Memory B cell (primary cell): Measurements from ENCODE around the gene ANKRD63.

ENCODE experiments used
- ATAC-seq: fragments of 150-1000 bp; cut with Tn5 transposase; 2 replicates; pipeline ENCODE4 v1.10.0; 2021; ENCODE audit warnings: low read depth, mild to moderate bottlenecking, moderate library complexity
- DNase-seq, 2 donors: peaks; one replicate each; pipeline ENCODE4 v3.0.0; 2022; ENCODE audit warnings: low spot score in 2 of 2
- H3K27ac Mint-ChIP-seq: one replicate; pipeline ENCODE4 v1.8.0; 2022; ENCODE audit warnings: mild to moderate bottlenecking, moderate library complexity, mixed read lengths
- H3K27me3 Mint-ChIP-seq: one replicate; pipeline ENCODE4 v1.8.0; 2022; ENCODE audit warnings: mixed read lengths
- H3K36me3 Mint-ChIP-seq: one replicate; pipeline ENCODE4 v1.8.0; 2022; ENCODE audit warnings: mild to moderate bottlenecking, mixed read lengths
- H3K4me1 Mint-ChIP-seq: one replicate; pipeline ENCODE4 v1.8.0; 2022; ENCODE audit warnings: mixed read lengths
- H3K4me3 Mint-ChIP-seq: one replicate; pipeline ENCODE4 v1.8.0; 2022; ENCODE audit warnings: mild to moderate bottlenecking, moderate library complexity, mixed read lengths
- H3K9me3 Mint-ChIP-seq: one replicate; pipeline ENCODE4 v1.8.0; 2022; ENCODE audit warnings: mixed read lengths

Gene ANKRD63

DNA sequence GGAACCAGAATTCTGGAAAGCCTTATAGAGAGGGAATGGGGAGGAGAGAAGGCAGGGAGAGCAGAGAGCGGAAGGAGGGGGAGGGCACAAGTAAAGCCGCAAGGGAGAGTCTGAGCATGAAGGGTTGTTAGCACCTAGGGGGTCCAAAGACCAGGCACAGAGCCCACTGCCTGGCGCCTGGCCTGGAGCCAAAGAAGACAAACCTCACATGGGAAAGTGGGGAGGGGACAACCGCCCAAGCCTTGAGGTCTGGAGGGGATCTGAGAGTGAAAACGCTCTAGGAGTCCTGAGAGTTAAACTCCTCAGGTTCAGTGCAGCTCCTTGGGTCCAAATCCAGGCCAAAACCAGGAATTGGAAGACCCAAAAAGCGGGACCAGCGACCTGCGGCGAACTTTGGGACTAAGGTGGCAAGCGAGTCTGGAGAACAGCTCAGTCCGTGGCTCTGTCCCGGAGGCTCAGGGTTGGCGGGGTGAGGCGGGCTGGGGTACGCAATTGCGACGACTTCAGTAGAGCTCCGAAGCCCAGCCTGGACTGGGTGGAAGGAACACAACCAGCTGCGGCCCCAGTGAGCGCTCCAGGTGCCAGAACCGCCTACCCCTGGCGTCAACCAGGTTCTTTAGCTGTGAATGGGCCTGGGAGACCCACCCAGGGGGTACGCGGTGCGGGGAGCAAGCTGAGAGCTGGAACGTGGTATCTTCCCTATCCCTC lies 39.8 kb upstream of the ANKRD63 start:
- peak overlapping the region; percentile 3 for H3K27ac Mint-ChIP-seq
- H3K36me3 Mint-ChIP-seq, result no peaks in the 10 kb centered on the region
- H3K4me1 Mint-ChIP-seq, result peaks cover 21% of the 10 kb centered on the region
- DNase-seq (no peak), ATAC-seq (no peak)
- H3K9me3 Mint-ChIP-seq, result no peaks in the 10 kb centered on the region
- H3K27me3 Mint-ChIP-seq, result peaks cover 3% of the 10 kb centered on the region
- peak overlapping the region; percentile 67 for H3K4me3 Mint-ChIP-seq

DNA sequence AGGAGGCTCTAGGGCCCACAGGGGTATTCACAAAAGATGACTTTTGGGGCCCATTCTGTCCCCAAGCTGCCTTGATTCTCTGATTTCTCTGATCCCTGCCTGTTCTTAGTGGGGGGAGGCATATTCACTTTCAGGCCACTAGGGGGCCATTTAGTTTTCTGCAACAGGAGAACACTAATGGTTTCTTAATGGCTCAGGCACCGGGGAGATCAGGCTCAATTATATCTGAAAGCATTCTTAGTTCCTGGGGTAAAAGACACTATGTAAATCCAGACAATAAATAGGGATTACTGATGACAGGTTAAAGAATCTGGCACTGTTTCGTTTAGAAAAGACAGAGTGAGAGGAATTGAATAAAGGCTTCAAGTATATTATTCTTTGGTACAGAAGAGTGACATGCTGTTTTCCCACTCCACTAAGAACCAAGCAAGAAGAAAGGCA lies 38.1 kb upstream of the ANKRD63 start:
- Mint-ChIP-seq H3K4me3 (no peak overlapping the region), H3K27me3 (peaks cover 3% of the 10 kb centered on the region), H3K27ac (no peak overlapping the region), H3K4me1 (peaks cover 24% of the 10 kb centered on the region), H3K9me3 (no peaks in the 10 kb centered on the region), H3K36me3 (no peaks in the 10 kb centered on the region)
- DNase-seq (peak in 1 of 2 donors; percentile 62), ATAC-seq (peak; percentile 11)

DNA sequence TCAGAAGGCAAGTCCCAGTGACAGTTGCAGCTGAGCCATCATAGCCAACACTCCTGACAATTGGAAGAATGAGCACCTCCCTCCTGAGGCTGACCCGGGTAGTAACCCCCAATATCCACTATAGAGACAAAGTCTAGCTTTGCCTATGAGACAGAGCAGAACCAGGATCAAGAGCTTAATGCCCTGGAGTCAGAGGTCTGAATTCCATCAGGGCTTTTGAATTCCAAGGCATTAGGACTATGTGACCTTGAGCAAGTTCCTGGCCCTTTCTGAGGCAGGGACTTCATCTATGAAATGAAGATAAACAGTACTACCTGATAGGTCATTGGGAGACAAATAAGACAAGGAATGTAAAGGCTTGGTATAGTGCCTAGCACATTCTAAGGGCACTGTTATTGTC lies 37.5 kb upstream of the ANKRD63 start:
- peaks cover 24% of the 10 kb centered on the region for H3K4me1 Mint-ChIP-seq

DNA sequence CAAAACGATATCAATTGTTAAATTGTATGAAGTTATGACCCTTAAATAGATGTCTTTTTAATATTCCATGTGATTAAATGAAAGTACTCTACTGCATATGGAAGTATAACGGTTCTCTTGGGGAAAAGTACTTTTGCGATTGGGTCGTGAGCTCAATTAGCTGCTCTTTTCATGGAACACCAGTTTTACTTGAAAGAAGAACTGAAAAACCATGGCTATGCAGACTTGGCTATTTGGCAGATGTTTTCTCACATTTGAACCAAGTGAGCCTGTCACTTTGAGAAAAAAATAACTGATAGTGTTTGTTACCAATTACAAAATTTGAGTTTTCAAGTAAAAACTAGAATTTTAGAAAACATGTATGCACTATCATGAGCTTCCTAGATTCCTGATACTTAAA lies 34.7 kb upstream of the ANKRD63 start:
- no peaks in the 10 kb centered on the region for H3K36me3 Mint-ChIP-seq
- H3K27me3 Mint-ChIP-seq, result peaks cover 5% of the 10 kb centered on the region
- no peak for ATAC-seq
- H3K9me3 Mint-ChIP-seq, result no peaks in the 10 kb centered on the region
- DNase-seq, result no peak
- no peak overlapping the region for H3K4me3 Mint-ChIP-seq
- H3K27ac Mint-ChIP-seq, result no peak overlapping the region
- peaks cover 18% of the 10 kb centered on the region for H3K4me1 Mint-ChIP-seq

More for the DNA sequence above, 37.5 kb upstream of the ANKRD63 start:
- Mint-ChIP-seq H3K27ac (no peak overlapping the region), H3K27me3 (peaks cover 3% of the 10 kb centered on the region), H3K36me3 (no peaks in the 10 kb centered on the region), H3K9me3 (no peaks in the 10 kb centered on the region), H3K4me3 (no peak overlapping the region)
- DNase-seq, result no peak
- no peak for ATAC-seq

DNA sequence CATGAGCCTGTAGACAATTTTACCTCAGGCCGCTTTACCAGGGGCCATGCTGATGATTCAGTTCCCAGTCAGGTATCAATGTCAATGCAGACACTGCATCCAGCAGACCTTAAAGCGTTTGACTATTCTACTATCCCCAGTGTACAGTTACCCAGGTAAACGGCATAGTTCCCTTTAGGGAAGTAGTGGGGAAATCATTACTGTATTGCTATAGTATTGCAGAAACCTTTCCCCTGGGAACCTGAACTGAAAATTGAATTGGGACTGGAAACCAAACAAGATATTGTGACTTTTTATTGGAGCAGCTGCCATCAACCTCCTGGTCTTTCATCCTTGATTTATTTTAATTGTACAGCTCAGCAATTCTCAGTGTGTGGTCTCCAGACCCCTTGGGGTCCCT lies 34.1 kb upstream of the ANKRD63 start:
- Mint-ChIP-seq H3K27me3 (peaks cover 5% of the 10 kb centered on the region), H3K4me3 (no peak overlapping the region), H3K9me3 (no peaks in the 10 kb centered on the region), H3K36me3 (no peaks in the 10 kb centered on the region), H3K27ac (no peak overlapping the region), H3K4me1 (peaks cover 12% of the 10 kb centered on the region)
- DNase-seq, result no peak
- no peak for ATAC-seq

DNA sequence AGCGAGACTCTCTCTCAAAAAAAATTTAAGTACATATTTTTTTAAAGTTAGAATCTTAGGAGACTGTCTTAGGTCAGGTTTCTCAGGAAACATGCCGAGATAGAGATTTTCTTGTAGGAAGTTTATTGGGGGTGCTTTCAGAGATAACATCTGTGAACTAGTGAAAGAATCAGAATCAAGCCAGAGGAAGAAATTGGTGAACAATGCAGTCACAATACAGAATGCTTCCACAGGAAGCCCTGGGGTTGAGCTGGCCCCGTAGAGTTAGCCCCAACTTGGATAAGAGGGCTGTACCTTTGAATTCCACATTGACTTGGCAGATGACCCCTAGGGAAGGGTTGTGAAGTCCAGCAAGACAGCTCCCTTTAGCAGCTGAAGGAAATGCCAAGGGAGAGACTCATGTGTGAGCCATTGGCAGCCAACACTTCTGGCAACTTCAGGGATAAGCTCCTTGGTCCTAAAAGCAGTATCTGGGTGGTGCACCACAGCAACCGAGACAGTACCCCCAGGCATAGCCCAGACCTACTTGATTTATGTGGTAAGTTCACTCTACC lies 31.9 kb upstream of the ANKRD63 start:
- Mint-ChIP-seq H3K9me3 (no peaks in the 10 kb centered on the region), H3K36me3 (no peaks in the 10 kb centered on the region), H3K4me1 (peaks cover 7% of the 10 kb centered on the region), H3K27ac (no peak overlapping the region), H3K4me3 (no peak overlapping the region), H3K27me3 (peaks cover 1% of the 10 kb centered on the region)
- no peak for ATAC-seq
- no peak for DNase-seq

DNA sequence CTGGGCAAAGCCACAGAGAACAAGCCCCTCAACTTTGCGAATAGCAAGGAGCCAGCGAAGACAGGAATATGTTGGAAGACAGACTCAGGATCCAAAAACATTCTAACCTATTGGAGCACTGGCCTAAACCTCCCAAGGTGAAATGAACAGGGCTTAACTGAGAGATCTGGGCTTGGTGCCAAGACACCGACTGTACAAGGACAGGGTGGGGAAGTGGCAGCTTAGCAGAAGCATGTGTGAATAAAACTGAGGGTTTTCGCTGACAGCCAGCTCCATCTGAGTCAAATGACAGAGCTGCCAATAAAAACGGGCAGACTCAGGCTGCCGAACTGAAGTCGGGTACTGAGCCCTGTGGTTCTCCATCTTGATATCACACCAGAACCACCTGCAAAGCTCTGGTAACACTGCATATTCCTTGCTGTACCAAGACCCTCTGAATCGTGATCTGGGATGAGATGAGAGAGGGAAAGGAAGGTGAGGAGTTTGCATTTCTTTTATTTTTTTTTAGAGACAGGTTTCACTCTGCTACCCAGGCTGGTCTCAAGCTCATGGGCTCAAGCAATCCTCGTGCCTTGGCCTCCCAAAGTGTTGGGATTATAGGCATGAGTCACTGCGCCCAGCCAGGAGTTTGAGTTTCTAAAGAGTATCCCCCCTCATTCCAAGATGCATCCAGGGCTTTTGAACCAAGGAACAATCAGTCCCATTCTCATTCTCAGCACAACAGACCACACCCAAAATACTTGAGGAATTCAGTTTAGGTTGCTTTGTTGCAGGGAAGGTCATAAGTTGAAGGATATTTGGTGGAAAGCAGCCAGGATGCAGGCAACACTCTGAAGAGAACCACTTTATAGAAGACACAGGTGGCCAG lies 30.9 kb upstream of the ANKRD63 start:
- Mint-ChIP-seq H3K27me3 (peaks cover 1% of the 10 kb centered on the region), H3K27ac (no peak overlapping the region), H3K4me1 (peaks cover 15% of the 10 kb centered on the region), H3K4me3 (no peak overlapping the region), H3K9me3 (no peaks in the 10 kb centered on the region), H3K36me3 (no peaks in the 10 kb centered on the region)
- ATAC-seq, result no peak
- no peak for DNase-seq

DNA sequence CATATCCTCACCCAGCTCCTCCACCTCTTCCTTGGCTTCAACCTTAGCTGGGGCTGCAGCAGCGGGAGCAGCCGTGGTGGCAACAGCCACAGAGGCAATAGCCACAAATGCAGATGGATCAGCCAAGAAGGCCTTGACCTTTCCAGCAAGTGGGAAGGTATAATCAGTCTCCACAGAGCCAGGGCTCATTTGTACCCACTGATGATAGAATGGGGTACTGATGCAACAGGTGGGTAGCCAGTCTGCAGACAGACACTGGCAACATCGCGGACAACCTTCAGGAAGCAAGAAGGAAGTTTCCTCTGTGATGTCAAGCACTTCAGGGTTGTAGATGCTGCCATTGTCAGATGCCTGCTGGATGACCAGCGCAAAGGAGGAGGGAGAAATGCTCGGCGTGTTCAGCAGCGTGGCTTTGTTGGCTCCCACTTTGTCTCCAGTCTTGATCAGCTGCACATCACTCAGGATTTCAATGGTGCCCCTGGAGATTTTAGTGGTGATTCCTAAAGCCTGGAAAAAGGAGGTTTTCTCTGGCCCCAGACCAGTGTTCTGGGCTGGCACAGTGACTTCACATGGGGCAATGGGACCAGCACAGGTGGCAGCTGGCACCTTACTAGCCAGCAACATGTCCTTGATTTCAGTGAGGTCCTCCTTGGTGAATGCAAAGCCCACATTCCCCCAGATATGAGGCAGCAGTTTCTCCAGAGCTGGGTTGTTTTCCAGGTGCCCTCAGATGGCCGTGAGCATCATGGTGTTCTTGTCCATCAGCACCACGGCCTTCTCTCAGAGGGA lies 29.7 kb upstream of the ANKRD63 start:
- no peak overlapping the region for H3K4me3 Mint-ChIP-seq
- H3K27me3 Mint-ChIP-seq, result peaks cover 1% of the 10 kb centered on the region
- no peak for DNase-seq
- H3K4me1 Mint-ChIP-seq, result peaks cover 20% of the 10 kb centered on the region
- no peak overlapping the region for H3K27ac Mint-ChIP-seq
- no peaks in the 10 kb centered on the region for H3K9me3 Mint-ChIP-seq
- no peak for ATAC-seq
- H3K36me3 Mint-ChIP-seq, result no peaks in the 10 kb centered on the region

DNA sequence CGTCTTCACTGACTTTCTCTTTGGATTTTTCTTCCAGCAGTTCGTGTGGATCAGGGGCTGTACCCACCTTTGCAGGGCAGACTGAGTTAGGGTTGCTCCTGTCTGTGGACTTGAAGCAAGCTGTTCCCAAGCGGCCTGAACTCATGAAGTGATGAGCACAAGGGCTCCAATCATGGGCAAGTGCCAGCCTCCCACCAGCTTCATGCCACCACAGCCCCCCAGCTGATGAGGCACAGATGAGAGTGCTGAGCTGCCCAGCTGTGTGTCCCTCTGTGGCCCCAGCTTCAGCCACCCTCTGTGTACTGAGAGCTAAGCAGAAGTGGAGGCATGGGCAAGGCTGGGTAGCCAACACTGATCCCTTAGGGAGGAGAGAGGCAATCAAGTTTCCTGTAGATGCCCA lies 28.1 kb upstream of the ANKRD63 start:
- Mint-ChIP-seq H3K27ac (no peak overlapping the region), H3K4me3 (no peak overlapping the region), H3K27me3 (peaks cover 1% of the 10 kb centered on the region), H3K36me3 (no peaks in the 10 kb centered on the region), H3K9me3 (no peaks in the 10 kb centered on the region), H3K4me1 (peaks cover 26% of the 10 kb centered on the region)
- DNase-seq, result no peak
- ATAC-seq, result no peak

DNA sequence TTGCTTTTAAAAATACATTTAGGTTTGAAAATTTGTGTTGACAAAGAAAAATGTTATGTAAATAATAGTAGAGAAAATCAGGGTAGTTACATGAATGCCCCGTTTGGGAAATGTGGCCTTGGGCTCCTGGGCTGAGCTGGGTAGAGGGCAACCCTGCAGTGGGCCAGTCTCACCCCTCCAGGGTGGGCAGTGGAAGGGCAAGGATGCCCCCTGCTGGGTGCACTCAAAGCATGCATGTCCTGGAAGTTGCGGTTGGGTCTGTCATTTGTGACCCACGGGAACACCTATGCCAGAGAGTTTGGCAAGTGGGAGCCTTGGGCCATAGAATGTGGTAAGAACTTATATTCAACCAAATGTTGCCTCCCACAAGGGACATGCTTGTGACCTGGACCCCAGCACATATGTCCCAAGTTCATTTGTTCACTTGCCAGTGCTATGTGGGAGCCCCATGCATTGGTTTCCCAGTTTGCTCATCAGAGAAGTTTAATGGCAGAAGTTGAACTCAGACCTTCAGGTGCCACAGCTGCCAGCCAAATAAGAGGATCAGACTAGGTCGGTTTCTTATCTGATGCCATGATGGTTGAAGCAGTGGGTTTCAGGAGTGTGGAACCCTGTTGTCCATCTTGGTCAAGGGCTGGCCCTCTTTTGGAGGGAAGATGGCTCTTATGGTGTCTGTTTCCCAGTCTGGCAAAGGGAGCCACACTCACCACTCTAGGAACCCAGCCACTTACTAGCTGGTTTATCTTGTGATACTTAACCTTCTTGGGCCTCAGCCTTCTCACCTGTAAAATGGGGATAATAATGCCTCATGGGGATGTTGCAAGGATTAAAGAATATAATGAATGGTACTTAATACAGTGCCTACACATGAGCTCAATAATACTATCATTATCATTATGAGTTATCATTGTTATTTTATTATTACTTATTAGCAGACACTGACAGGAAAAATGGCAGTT lies 27.4 kb upstream of the ANKRD63 start:
- H3K4me1 Mint-ChIP-seq, result peaks cover 27% of the 10 kb centered on the region

DNA sequence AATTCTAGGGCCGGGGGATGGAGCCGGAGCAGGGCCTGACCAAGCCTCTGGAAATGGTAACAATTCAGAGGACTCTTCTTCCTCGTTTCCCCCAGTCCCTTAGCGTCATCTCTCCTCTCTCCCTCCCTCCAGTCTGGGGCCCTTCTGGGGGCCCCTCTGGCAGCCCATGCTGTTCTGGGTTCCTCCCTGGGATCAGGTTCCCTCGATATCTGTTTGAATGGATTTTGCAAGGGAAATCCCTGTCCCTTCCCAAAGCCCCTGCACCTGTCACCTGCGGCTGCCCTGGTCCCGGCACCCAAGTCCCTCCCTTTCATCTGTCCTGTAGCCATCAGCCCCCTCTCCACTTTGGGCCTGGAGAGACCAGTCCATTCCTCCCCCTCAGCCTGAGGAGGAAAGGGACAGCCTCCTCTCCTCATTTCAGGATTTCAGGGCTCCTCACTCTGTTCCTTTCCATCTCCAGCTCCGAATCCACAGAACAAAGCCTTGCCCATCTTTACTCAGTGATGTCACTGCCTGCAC lies 26.5 kb upstream of the ANKRD63 start:
- Mint-ChIP-seq H3K27ac (peak overlapping the region; percentile 90), H3K4me1 (peaks cover 30% of the 10 kb centered on the region)
- ATAC-seq, result no peak

More for the DNA sequence above, 27.4 kb upstream of the ANKRD63 start:
- Mint-ChIP-seq H3K27ac (no peak overlapping the region), H3K27me3 (peaks cover under 1% of the 10 kb centered on the region), H3K4me3 (peak overlapping the region; percentile 94), H3K9me3 (no peaks in the 10 kb centered on the region), H3K36me3 (no peaks in the 10 kb centered on the region)
- ATAC-seq (peak; percentile 26), DNase-seq (peak in 1 of 2 donors; percentile 37)

DNA sequence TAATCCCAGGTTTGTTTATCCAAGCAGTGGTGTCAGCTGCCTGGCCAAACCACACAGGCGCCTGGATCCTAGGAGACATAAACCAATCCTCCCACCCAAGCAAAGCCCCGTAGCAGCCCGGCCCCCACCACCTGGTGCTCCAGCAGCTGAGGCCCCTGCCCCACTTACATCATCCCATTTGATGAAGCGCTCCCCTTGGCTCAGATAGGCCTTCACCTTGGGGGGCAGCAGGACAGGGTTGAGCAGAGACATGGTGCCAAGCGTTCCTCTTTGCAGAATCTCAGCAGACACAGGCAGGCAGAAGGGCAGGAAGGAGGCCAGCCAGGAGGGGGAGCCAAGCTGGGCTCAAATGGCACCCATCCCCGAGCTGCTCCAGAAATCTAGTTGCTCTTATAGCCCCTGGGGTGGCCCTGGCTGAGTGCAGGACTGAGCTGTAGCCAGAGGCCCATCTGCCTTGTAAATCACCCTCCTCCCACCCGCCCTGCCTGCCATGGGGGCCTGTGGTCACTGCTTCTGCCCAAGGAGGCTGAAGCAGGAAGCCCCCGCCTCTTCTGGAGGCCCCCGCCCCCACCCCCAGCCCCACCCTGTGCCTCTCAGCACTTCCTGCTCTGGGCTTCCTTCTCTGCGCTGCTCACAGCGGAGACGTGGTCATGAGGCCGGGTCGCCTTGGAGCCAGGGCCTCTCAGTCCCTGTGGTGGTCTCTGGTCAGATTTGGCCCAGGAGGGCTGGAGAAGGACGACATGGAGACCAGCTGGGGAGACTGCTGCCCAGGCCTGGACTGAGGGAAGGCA lies 24.8 kb upstream of the ANKRD63 start, which contains the start of gene PLCB2:
Gene PLCB2, minus strand, starts transcription at position 515 of the 791 bp plus-strand sequence. Its CDS starts 263 bp downstream, at position 252.
- peak; percentile 74 for ATAC-seq
- no peaks in the 10 kb centered on the region for H3K27me3 Mint-ChIP-seq
- H3K4me3 Mint-ChIP-seq, result peak within 1 kb of the TSS; percentile 94
- DNase-seq, result peak; percentile 50 to 61
- peak within 1 kb of the TSS; percentile 90 for H3K27ac Mint-ChIP-seq
- H3K4me1 Mint-ChIP-seq, result peaks cover 30% of the 10 kb centered on the region
- H3K36me3 Mint-ChIP-seq, result peaks cover 12% of the 10 kb centered on the region
- no peaks in the 10 kb centered on the region for H3K9me3 Mint-ChIP-seq

More for the DNA sequence above, 26.5 kb upstream of the ANKRD63 start:
- Mint-ChIP-seq H3K9me3 (no peaks in the 10 kb centered on the region), H3K4me3 (peak overlapping the region; percentile 94), H3K27me3 (no peaks in the 10 kb centered on the region), H3K36me3 (peaks cover under 1% of the 10 kb centered on the region)
- no peak for DNase-seq
